ENCODE results near the gene LRRC8B. TPM values are rescaled to one million over a fixed set of nuclear protein-coding genes. Genes with fewer than 3 reads are reported as not detected.

Gene LRRC8B
- total and polyA plus RNA-seq, 2 experiments from 2014 or later: 4.6 to 5.1 TPM

- no peaks in the 10 kb centered on the region for H3K9me2 ChIP-seq (replicated peaks; ENCODE audit: insufficient read depth)
- 95% methylated on average over 3 of the region's 3 CpGs for WGBS (ENCODE audit: low lambda C conversion rate, missing lambda C conversion rate)
- TF ChIP-seq CTCF (IDR thresholded peaks at IDR 0.05; ENCODE audit: poor library complexity) (no peak), EZH2 (IDR thresholded peaks at IDR 0.05; ENCODE audit: borderline replicate concordance) (no peak), EZH2phosphoT487 (IDR thresholded peaks at IDR 0.05; ENCODE audit: low read depth, severe bottlenecking, unreplicated experiment) (no peak)
These were observed 96.0 kb downstream of the LRRC8B start for GRCh38 chr1:89620664-89621063.

GRCh38 chr1:89622895-89623294 is 98.3 kb downstream of the LRRC8B start:
- H4K20me1 ChIP-seq (ENCODE audit: insufficient read depth, poor library complexity, severe bottlenecking): no peaks in the 10 kb centered on the region
- H3K79me2 ChIP-seq: no peaks in the 10 kb centered on the region
- no peaks in the 10 kb centered on the region for H3K36me3 ChIP-seq (replicated peaks; ENCODE audit: insufficient read depth, low read depth)
- H3K9me3 ChIP-seq (ENCODE audit: low read depth): no peaks in the 10 kb centered on the region
- H3K4me1 ChIP-seq (ENCODE audit: insufficient read depth): peaks cover 6% of the 10 kb centered on the region
- H3K9me2 ChIP-seq (replicated peaks; ENCODE audit: insufficient read depth): no peaks in the 10 kb centered on the region
- TF ChIP-seq EZH2phosphoT487 (IDR thresholded peaks at IDR 0.05; ENCODE audit: low read depth, severe bottlenecking, unreplicated experiment) (no peak), CTCF (IDR thresholded peaks at IDR 0.05; ENCODE audit: poor library complexity) (no peak), EZH2 (IDR thresholded peaks at IDR 0.05; ENCODE audit: borderline replicate concordance) (no peak)
- 80% methylated on average over 3 of the region's 3 CpGs for WGBS (ENCODE audit: low lambda C conversion rate, missing lambda C conversion rate)
- no peak overlapping the region for H2AFZ ChIP-seq
- no peak overlapping the region for H3K4me3 ChIP-seq
- H3K4me2 ChIP-seq: no peak overlapping the region
- no peak for DNase-seq (ENCODE audit: low spot score)
- H3K27ac ChIP-seq: no peak overlapping the region
- H3K27me3 ChIP-seq: no peaks in the 10 kb centered on the region

More at GRCh38 chr1:89620664-89621063, 96.0 kb downstream of the LRRC8B start:
- Histone ChIP-seq H3K4me1 (ENCODE audit: insufficient read depth) (peaks cover 6% of the 10 kb centered on the region), H3K27me3 (no peaks in the 10 kb centered on the region), H3K36me3 (replicated peaks; ENCODE audit: insufficient read depth, low read depth) (no peaks in the 10 kb centered on the region), H3K4me3 (no peak overlapping the region), H4K20me1 (ENCODE audit: insufficient read depth, poor library complexity, severe bottlenecking) (no peaks in the 10 kb centered on the region), H3K79me2 (no peaks in the 10 kb centered on the region), H3K27ac (no peak overlapping the region), H3K4me2 (no peak overlapping the region), H3K9me3 (ENCODE audit: low read depth) (no peaks in the 10 kb centered on the region), H2AFZ (no peak overlapping the region)
- DNase-seq (ENCODE audit: low spot score): no peak

- Histone ChIP-seq H3K4me1 (ENCODE audit: insufficient read depth) (peaks cover 6% of the 10 kb centered on the region), H3K27ac (no peak overlapping the region), H3K4me2 (no peak overlapping the region), H3K4me3 (no peak overlapping the region), H2AFZ (no peak overlapping the region), H3K79me2 (no peaks in the 10 kb centered on the region), H4K20me1 (ENCODE audit: insufficient read depth, poor library complexity, severe bottlenecking) (no peaks in the 10 kb centered on the region), H3K27me3 (no peaks in the 10 kb centered on the region), H3K36me3 (replicated peaks; ENCODE audit: insufficient read depth, low read depth) (no peaks in the 10 kb centered on the region), H3K9me3 (ENCODE audit: low read depth) (no peaks in the 10 kb centered on the region), H3K9me2 (replicated peaks; ENCODE audit: insufficient read depth) (no peaks in the 10 kb centered on the region)
- TF ChIP-seq CTCF (IDR thresholded peaks at IDR 0.05; ENCODE audit: poor library complexity) (no peak), EZH2 (IDR thresholded peaks at IDR 0.05; ENCODE audit: borderline replicate concordance) (no peak), EZH2phosphoT487 (IDR thresholded peaks at IDR 0.05; ENCODE audit: low read depth, severe bottlenecking, unreplicated experiment) (no peak)
- no peak for DNase-seq (ENCODE audit: low spot score)
- WGBS (ENCODE audit: low lambda C conversion rate, missing lambda C conversion rate): 88% methylated on average over 1 of the region's 1 CpG
These were observed 99.7 kb downstream of the LRRC8B start for GRCh38 chr1:89624314-89624713.

Measured in hepatocyte (in vitro differentiated cells).